22Rv1 (cell line): Measurements from ENCODE around the gene PBX3.

Experiments
- ZFX ChIP-seq: fragments of 450-650 bp; IDR thresholded peaks from 2 replicates; pipeline ENCODE4 v1.6.1; 2017; ENCODE audit warnings: antibody characterized with exemption, borderline replicate concordance
- TF ChIP-seq, protein P1 (sequence below): fragments of 450-650 bp; IDR thresholded peaks from 2 replicates; pipeline ENCODE4 v1.5.1; 2017; ENCODE audit warnings: mild to moderate bottlenecking

DNA sequence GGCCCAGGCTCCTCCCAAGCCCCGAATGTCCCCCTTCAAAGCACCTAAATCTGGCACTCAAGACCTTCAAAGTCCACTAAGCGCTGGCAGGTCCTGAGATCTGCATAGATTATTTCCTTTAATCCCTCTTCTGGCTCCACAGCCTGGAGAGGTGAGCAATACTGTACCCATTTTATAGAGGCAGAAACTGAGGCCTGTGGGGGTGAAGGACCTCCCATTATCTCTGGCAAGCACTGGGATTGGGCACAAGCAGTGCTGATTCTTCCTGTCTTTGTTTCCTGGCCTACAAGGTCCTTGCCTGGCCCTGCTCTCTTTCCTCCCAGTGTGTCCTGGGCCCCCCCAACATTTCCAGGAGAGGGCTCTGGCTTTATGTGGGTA is 252.3 kb downstream of the PBX3 start:
- TF ChIP-seq, protein P1, sequence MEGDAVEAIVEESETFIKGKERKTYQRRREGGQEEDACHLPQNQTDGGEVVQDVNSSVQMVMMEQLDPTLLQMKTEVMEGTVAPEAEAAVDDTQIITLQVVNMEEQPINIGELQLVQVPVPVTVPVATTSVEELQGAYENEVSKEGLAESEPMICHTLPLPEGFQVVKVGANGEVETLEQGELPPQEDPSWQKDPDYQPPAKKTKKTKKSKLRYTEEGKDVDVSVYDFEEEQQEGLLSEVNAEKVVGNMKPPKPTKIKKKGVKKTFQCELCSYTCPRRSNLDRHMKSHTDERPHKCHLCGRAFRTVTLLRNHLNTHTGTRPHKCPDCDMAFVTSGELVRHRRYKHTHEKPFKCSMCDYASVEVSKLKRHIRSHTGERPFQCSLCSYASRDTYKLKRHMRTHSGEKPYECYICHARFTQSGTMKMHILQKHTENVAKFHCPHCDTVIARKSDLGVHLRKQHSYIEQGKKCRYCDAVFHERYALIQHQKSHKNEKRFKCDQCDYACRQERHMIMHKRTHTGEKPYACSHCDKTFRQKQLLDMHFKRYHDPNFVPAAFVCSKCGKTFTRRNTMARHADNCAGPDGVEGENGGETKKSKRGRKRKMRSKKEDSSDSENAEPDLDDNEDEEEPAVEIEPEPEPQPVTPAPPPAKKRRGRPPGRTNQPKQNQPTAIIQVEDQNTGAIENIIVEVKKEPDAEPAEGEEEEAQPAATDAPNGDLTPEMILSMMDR: no peak
- no peak for TF ChIP-seq ZFX
